ENCODE data around the gene PSMB7.

PSMB7 gene

DNA sequence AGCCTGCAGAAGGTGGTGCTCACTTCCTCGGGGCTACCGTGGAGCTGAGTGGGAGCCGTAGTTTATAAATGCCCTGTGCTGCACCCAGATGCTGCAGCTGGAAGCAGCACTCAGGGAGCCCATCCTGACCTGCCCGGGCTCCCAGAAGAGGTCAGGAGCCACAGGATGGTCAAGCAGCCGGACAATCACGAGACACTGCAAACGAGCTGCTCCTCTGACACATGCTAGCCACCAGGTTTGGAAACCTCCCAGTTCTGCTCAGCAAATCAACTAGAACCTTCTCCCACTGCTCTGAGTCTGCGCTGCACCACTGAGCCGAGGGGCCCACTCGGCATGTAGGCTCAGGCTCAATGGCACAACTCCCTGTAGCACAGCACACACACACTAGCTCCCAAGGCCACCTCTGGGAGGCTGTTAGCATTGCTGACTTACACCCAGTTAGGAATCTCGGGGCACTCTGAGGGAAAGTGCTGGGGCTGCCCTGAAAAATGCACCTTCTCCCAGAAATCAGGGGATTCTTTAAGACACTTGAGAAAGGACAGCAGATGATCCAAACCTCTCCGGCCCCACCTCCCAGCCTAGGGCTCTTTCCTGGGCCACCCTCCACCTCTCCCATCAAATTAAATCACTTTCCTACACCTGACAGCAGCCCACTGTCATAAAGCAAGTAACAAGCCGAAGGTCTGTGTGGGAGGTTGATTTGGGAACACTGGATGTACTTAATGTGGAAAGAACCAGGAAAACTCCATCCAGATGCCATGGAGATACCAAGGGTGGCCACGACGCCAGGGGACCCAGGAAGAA is 59.1 kb downstream of the PSMB7 start:
- no peak for DNase-seq

- DNase-seq = no peak
Measured at GRCh38 chr9:124355039-124355940, 60.0 kb downstream of the PSMB7 start.

DNA sequence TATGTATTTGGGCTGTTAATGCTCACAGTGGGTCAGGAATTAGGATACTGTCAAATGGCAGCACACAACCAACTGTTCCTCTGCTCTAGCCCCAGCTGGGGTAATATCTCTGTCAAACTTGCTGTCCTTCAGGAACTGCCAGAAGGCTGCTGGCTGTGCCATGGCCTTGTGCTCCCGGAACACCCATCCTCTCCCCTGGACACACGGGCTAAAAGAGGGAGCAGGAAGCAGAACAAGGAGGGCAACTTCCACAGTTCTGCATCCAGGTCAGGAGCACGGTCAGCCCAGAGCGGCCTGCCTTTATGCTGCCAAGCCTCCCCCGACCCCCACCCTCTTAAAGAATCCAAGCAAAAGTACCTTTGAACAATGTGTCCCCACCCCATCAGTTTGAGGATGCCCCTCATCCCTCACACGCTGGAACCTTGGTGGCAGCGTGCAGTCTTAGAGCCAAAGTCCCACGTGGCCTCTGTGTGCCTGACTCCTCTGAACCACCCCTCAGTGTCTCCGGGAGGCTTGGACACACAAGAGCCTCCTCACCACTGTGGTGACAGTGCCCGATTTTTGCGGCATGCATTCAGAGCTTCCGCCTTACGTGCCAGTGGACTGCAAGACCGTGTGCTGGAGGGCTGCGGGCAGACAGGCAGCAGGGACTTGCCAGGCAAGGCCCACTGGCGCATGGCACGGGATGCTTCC is 60.8 kb downstream of the PSMB7 start:
- DNase-seq = no peak

DNA sequence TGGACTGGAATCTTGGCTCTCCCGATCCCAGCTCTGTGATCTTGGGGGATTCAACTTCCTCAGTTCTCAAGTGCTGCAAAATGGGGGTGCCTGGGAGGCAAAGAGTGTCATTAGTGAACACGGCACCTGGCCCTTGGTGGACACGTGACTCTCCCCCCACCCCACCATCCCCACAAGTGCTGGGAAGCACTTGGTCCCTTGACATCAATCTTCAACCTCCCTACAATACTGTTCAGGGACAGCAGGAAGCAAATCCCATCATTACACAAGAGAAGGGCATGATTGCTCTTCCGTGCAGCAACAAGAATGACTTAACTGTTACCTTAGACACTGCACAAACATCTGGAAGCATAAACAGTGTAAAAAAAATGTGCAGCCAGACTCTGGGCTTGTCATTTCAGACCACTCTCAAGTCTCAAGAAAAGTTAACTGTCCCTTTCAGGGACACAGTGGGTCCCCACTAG is 61.4 kb downstream of the PSMB7 start:
- DNase-seq = no peak

DNA sequence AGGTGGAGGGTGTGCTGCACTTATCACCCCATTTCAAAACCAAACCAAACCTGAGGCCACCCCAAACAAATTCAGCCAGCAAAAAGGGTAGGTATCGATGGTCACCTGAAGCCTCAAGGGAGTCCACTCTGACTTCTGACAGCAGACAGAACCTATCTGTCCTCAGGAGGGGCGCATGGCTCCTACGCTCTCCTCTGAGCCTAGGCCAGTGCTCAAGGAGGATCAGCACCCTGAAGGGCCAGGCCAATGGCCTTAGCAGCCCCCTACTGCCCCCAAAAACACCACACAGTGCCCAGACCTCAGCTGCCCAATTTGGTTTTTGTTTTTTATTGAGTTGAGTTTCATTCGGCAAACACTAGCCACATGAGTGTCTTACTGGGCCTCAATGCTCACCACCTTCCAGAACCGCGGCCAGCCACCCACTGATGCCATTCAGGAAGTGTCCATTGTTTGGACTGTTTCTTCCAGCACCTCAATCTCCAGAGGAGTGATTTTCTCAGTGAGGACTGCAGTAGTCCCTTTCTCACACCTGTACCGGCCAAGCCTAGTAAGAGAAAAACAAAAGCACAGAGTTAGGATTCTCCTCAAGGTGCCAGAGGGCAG is 62.0 kb downstream of the PSMB7 start:
- DNase-seq = no peak

GRCh38 chr9:124352616-124353015 is 62.6 kb downstream of the PSMB7 start:
- no peak for DNase-seq

DNA sequence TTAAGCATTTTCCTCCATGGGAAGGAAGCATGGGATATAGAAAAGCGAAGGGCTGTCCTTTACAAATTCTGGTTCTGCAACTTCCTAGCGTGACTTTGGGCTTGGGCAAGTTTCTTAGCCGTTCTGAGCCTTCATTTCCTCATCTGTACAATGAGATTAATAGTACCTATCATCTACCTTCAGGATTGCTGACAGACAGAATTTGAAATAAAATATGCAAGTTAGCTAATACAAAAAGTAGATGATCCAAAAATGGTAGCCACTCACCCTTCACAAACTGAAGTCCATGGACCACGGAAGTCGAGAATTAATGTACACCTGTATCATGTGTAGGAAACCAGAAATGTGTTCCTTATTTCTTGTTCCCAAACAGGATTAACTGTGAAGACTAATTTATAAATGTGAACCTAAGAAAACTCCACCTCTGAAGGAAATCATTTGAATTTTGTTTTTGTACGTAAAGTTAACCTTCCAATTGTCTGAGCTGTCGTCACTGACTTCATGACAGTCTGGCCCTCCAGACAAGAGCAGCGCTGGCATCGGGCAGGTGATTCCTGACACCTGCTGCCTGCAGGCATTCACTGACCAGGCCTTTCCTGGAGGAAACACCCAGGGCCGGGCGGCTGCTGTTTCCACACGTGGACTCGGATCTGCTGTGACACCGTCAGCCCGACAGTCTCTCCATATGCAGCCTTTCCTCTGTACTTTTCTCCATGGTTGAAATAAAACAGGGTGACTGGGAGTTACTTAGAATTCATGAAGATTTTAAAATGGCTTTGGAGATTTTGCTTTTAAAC is 63.4 kb downstream of the PSMB7 start:
- no peak for DNase-seq

- no peak for DNase-seq
Measured at GRCh38 chr9:124350494-124351263, 64.6 kb downstream of the PSMB7 start.

DNA sequence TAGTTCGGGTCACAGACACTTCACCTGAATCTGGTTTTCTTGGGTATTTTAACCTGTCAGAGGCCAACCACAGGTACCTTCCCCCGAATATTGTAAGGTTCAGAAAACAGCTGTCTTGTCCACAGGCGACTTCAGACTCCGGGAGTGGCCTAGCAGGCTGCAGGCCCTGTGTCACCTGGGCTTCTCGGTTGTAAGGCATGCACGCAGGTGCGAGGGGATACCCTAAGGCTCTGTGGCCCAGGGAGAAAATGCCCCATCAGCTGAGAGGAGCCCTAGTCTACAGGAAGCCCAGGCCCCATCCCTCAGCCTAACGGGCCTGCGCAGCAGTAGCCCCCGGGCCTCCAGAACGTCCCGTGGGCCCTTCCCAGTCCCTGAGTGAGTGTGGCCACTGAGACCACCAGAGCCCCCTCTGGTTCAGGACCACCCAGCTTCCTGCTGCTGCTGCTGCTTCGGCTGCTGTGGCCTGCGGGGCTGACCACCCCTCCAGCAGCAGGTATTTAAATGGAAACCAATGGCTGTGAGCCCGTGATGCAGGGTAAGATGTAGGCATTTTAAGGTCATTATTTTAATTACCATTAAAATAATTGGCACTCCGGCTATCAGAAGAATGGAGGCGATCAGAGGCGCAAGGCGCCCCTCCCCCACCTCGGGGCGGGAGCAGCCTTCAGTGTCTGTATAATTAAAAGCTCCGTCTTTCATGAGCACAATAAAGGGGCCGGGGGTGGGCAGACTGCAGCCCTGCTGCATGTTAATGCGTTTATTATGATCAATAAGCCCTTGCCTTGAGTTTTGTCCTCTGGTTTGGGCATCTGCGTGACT is 65.4 kb downstream of the PSMB7 start:
- DNase-seq = no peak

- no peak for DNase-seq
Measured at GRCh38 chr9:124349267-124349666, 66.0 kb downstream of the PSMB7 start.

DNA sequence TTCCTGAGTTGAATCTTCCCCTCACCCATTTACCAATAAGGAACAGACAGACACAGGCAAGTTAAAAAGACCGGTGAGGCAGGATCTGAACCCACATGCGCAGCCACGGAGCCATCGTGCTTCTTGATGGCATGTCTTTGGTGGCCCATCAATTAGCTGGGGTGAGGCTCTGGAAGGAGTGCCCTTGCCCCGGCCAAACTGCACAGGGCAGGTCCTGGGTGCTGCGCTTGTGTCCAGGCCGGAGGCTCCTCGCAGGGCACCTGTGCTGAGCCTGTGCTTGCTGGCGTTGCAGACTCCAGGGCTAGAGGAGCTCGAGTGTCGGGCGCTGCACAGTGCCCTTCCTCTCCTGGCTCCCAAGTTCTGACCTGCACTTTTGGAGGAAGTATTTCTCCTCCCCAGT is 66.4 kb downstream of the PSMB7 start:
- DNase-seq = no peak

DNA sequence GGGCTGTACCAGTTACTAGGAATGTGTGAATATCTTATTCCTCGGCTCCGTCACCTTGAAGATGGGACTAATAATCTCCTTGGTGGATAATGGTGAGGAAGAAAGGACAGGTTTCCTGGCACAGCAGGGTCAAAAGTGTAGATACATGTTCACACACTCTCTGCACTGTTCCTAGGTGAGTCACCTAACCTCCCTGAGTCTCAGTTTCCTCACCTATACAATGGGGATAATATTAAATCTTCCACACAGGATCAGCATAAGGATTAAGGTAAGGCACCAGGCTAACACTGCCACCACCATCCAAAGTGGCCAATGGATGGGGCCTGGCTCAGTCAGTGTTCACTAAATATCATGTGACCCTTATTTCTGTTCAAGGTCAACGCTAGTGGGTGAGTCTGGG is 66.9 kb downstream of the PSMB7 start:
- DNase-seq = no peak

DNA sequence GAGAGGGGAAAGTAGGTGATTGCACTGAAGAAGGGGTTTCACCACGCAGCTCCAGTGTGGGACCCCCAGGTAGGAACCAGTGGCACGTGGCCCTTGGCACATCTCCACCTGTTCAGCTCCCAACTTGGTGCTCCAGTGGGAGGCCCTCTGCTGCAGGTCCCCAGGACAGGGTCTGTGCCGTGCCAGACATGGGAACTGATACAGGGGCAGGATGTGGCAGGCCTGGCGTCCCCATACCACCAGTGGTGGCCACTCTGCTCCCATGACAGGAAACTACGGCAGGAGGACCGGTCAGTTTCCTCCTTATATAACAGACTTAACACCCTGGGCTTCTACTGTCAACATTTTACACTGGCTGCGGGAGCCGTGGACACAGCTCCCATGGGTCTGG is 67.3 kb downstream of the PSMB7 start:
- DNase-seq = no peak

DNA sequence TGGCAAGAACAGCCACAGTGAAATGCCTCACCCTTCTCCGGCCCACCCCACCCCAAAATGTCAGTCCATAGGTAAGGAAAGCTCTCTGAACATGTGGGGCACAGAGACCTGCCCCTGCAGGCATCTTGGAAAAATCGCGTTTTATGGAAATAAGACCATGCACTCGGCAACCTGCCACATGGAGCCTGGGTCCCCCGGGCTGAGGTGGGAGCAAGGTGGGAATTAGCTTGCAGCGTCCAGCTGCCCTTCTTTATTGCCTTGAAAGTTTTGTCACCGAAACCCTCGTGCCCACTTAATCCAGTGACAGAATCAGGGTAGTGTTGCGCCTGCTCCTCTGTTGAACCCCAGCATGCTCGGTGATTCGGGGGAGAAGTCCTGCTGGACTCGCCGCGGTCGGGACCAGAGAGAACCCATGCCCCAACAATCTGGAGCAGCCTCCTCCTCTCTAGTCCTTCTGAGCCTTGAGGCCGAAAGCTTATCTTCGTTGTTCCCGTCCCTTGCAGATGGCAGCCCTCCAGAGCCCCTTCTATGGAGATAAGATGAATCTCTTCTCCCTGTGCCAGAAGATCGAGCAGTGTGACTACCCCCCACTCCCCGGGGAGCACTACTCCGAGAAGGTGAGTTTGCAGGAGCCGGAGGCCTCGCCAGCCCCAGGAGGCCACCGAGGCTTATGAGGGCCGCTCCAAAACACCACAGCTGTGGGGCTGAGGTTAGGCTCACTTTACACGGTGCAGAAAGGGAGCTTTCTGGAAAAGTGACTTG is 67.9 kb downstream of the PSMB7 start:
- no peak for DNase-seq

GRCh38 chr9:124346347-124347163 is 68.7 kb downstream of the PSMB7 start:
- no peak for DNase-seq

- no peak for DNase-seq
Measured at GRCh38 chr9:124345751-124346281, 69.4 kb downstream of the PSMB7 start.

DNA sequence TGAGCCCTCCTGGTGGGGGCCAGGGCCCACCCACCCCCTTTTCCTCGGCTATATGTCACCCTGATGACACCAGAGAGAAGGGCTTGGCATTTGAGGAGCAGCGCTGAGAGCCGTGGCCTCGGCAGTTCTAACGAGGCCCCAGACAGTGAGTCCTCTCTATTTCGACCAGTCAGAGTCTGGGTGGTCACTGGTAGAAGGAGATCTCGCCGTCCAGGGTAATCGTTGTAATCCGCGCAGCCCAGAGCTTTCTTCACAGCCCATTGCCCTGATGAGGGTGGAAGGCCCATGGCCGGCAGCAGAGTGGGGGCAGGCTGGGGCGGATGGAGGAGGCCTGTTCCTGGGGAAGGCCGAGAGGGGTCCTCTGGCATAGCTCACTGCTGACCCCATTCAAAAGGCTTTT is 70.2 kb downstream of the PSMB7 start:
- DNase-seq = no peak

DNA sequence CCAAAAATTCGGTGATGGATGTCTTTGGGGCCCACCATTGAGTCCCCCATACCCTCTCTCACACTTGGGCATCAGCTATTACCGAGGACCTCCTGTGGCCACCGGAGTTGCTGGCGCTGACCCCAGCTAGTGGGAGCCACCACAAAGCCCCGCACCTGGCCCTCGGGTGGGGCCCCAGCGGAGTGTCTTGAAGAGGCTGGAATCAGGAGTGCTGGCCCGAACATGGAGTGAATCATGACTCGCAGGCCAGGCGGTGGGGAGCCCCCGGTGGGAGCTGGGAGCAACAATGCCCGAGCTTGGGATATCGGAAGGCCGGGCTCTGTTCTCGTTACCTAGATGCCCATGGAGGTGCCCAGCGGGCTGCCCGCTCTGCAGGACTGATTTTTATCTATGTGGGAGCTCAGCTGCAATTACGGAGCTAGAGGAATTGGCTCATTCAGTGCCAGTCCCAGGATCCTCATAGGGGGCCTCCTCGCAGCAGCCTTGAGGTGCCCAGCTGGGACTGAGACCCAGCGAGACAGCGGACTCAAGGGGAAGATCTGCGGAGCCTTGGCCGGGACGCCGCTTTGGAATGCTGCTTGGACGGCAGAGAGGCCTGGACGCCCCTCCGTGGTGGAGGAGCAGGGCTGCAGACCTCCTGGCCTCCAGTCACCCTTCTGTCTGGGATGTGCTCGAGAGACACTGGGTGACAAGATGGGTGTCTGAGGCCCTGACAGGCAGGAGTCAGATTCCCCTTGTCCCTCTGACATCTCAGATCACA is 70.8 kb downstream of the PSMB7 start:
- DNase-seq = no peak
